H9 (cell line): ENCODE data around the gene MAPK12. TPM values are rescaled to one million over a fixed set of nuclear protein-coding genes. Genes with fewer than 3 reads are reported as not detected.

ENCODE experiments used
- DNase-seq: peaks from one replicate; pipeline ENCODE4 v3.0.0-alpha.2; 2017
- H2AFZ ChIP-seq: one replicate; pipeline ENCODE4 v1.6.1; 2013; ENCODE audit warnings: mild to moderate bottlenecking, low read length, control low read depth, moderate library complexity
- H2AK5ac ChIP-seq: 2 replicates; pipeline ENCODE4 v1.6.1; 2013; ENCODE audit warnings: low read length, control low read depth, mixed read lengths; ENCODE audit not compliant: insufficient read length
- H2BK120ac ChIP-seq: one replicate; pipeline ENCODE4 v1.6.1; 2013; ENCODE audit warnings: low read depth, mild to moderate bottlenecking, low read length, control low read depth, inconsistent platforms; ENCODE audit not compliant: poor library complexity, severe bottlenecking
- H2BK12ac ChIP-seq: 2 replicates; pipeline ENCODE4 v1.6.1; 2013; ENCODE audit warnings: low read length, control low read depth, mixed read lengths, low read depth; ENCODE audit not compliant: insufficient read length
- H2BK15ac ChIP-seq: 2 replicates; pipeline ENCODE4 v1.6.1; 2013; ENCODE audit warnings: low read depth, low read length, control low read depth
- H2BK20ac ChIP-seq: one replicate; pipeline ENCODE4 v1.6.1; 2013; ENCODE audit warnings: low read depth, mild to moderate bottlenecking, low read length, control low read depth, inconsistent platforms; ENCODE audit not compliant: poor library complexity, severe bottlenecking
- H2BK5ac ChIP-seq: 2 replicates; pipeline ENCODE4 v1.6.1; 2013; ENCODE audit warnings: low read length, control low read depth, mixed read lengths; ENCODE audit not compliant: insufficient read length
- H3K14ac ChIP-seq: 2 replicates; pipeline ENCODE4 v1.6.1; 2013; ENCODE audit warnings: low read length, control low read depth; ENCODE audit not compliant: insufficient read depth
- H3K18ac ChIP-seq: 2 replicates; pipeline ENCODE4 v1.6.1; 2013; ENCODE audit warnings: low read depth, mild to moderate bottlenecking, mixed read lengths, low read length, control low read depth; ENCODE audit not compliant: insufficient read length
- H3K23ac ChIP-seq: 2 replicates; pipeline ENCODE4 v1.6.1; 2013; ENCODE audit warnings: low read length, control low read depth, mixed read lengths, low read depth; ENCODE audit not compliant: insufficient read length
- H3K23me2 ChIP-seq: 2 replicates; pipeline ENCODE4 v1.6.1; 2013; ENCODE audit warnings: low read depth, mild to moderate bottlenecking, mixed read lengths, low read length, control low read depth; ENCODE audit not compliant: insufficient read length, poor library complexity, severe bottlenecking
- H3K27ac ChIP-seq: 2 replicates; pipeline ENCODE4 v1.5.1; 2013; ENCODE audit warnings: low read length, control low read depth, mixed read lengths, low read depth; ENCODE audit not compliant: insufficient read length
- H3K27me3 ChIP-seq: 2 replicates; pipeline ENCODE4 v1.6.1; 2013; ENCODE audit warnings: low read length, control low read depth, inconsistent platforms; ENCODE audit not compliant: insufficient read depth
- H3K4ac ChIP-seq: 2 replicates; pipeline ENCODE4 v1.6.1; 2013; ENCODE audit warnings: low read depth, mild to moderate bottlenecking, control low read depth, inconsistent platforms, low read length, moderate library complexity
- H3K4me1 ChIP-seq: 2 replicates; pipeline ENCODE4 v1.6.1; 2013; ENCODE audit warnings: low read length, control low read depth, inconsistent platforms; ENCODE audit not compliant: insufficient read depth
- H3K4me2 ChIP-seq: 2 replicates; pipeline ENCODE4 v1.6.1; 2013; ENCODE audit warnings: low read length, control low read depth, mixed read lengths; ENCODE audit not compliant: insufficient read length, insufficient read depth
- H3K56ac ChIP-seq: 2 replicates; pipeline ENCODE4 v1.6.1; 2013; ENCODE audit warnings: low read depth, mild to moderate bottlenecking, mixed read lengths, low read length, control low read depth; ENCODE audit not compliant: insufficient read length
- H3K79me1 ChIP-seq: 2 replicates; pipeline ENCODE4 v1.6.1; 2013; ENCODE audit warnings: low read depth, mild to moderate bottlenecking, moderate library complexity, low read length, control low read depth, inconsistent platforms; ENCODE audit not compliant: insufficient read depth, poor library complexity, severe bottlenecking
- H3K79me2 ChIP-seq: 2 replicates; pipeline ENCODE4 v1.6.1; 2013; ENCODE audit warnings: low read length, control low read depth, inconsistent platforms; ENCODE audit not compliant: insufficient read depth
- H3K9ac ChIP-seq: 2 replicates; pipeline ENCODE4 v1.6.1; 2013; ENCODE audit warnings: low read length, control low read depth, mixed read lengths; ENCODE audit not compliant: insufficient read length; ENCODE audit errors: extremely low read depth
- H3K9me3 ChIP-seq: one replicate; pipeline ENCODE4 v1.6.1; 2013; ENCODE audit warnings: low read depth, low read length, inconsistent platforms; ENCODE audit not compliant: control insufficient read depth
- H3T11ph ChIP-seq: one replicate; pipeline ENCODE4 v1.6.1; 2013; ENCODE audit warnings: mild to moderate bottlenecking, low read length, control low read depth, inconsistent platforms
- H4K20me1 ChIP-seq: one replicate; pipeline ENCODE4 v1.6.1; 2013; ENCODE audit not compliant: control insufficient read depth, insufficient read length, insufficient read depth
- H4K5ac ChIP-seq: 2 replicates; pipeline ENCODE4 v1.6.1; 2013; ENCODE audit warnings: low read depth, mild to moderate bottlenecking, mixed read lengths, low read length, control low read depth; ENCODE audit not compliant: insufficient read length
- H4K8ac ChIP-seq: replicated peaks from 2 replicates; pipeline ENCODE4 v1.6.1; 2013; ENCODE audit warnings: low read length, control low read depth, mixed read lengths, low read depth; ENCODE audit not compliant: insufficient read length
- H4K91ac ChIP-seq: 2 replicates; pipeline ENCODE4 v1.6.1; 2013; ENCODE audit warnings: low read depth, mild to moderate bottlenecking, moderate library complexity, mixed read lengths, low read length, control low read depth; ENCODE audit not compliant: insufficient read length
- H3K27ac Mint-ChIP-seq, 3 experiments: 2 replicates in 2 of 3; 3 replicates in 1 of 3; pipeline ENCODE4 v1.8.0; 2020 to 2021; ENCODE audit warnings: mixed read lengths in 3 of 3, mild to moderate bottlenecking in 1 of 3, moderate library complexity in 1 of 3
- H3K27me3 Mint-ChIP-seq: 2 replicates; pipeline ENCODE4 v1.8.0; 2021; ENCODE audit warnings: low read depth, mild to moderate bottlenecking, moderate library complexity, mixed read lengths
- H3K36me3 Mint-ChIP-seq, 3 experiments: 2 replicates in 2 of 3; 3 replicates in 1 of 3; pipeline ENCODE4 v1.8.0; 2020 to 2021; ENCODE audit warnings: low read depth in 3 of 3, mixed read lengths in 3 of 3; ENCODE audit not compliant: insufficient read depth in 1 of 3
- H3K4me1 Mint-ChIP-seq, 2 experiments: 2 replicates each; pipeline ENCODE4 v1.8.0; 2020; ENCODE audit warnings: mixed read lengths in 2 of 2
- H3K4me3 Mint-ChIP-seq, 2 experiments: 2 replicates in 1 of 2; 3 replicates in 1 of 2; pipeline ENCODE4 v1.8.0; 2020 to 2021; ENCODE audit warnings: mild to moderate bottlenecking in 2 of 2, mixed read lengths in 2 of 2, moderate library complexity in 1 of 2
- H3K9me3 Mint-ChIP-seq, 2 experiments: 2 replicates in 1 of 2; 3 replicates in 1 of 2; pipeline ENCODE4 v1.8.0; 2020; ENCODE audit warnings: mild to moderate bottlenecking in 2 of 2, mixed read lengths in 2 of 2, moderate library complexity in 1 of 2
- WGBS: extraction: QIAGEN DNeasy Blood & Tissue Kit; methylation state at CpG from one replicate; pipeline ENCODE4 v1.1.7; 2013; ENCODE audit warnings: missing lambda C conversion rate, low lambda C conversion rate, mixed read lengths; ENCODE audit not compliant: insufficient read length; ENCODE audit errors: extremely low coverage; 5-methylcytosine and 5-hydroxymethylcytosine counted together
- total RNA-seq: library from RNA; stranded (reverse); gene quantifications from 2 replicates; pipeline ENCODE4 v1.2.1, GENCODE V29; 2021
- TF ChIP-seq, protein P1 (sequence below): fragments of 200-600 bp; sonication (generic); conservative IDR thresholded peaks from 3 replicates; pipeline ENCODE4 v1.8.0; 2021; ENCODE audit warnings: antibody characterized with exemption, mild to moderate bottlenecking

Gene MAPK12
- total RNA-seq, 1 experiment from 2014 or later, result 31.3 TPM

DNA sequence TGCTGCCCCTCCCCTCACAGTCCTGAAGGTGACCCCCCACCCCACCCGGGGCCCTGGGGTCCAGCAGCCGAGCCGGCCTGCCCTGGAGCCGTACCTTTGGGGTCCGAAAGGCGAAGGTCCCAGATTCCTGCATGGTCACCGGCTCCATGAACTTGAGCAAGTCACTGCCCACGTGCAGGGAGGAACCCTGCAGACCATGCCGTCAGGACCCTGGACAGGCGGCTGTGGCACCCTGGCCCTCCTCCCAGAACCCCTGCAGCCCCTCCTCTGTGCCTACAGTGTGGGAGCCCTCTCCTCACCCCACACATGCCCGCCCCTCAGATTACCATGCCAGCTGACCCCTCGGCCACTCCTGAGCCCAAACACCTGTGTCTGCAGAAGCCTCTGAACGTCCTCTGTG is 23.0 kb upstream of the MAPK12 start:
- no peak overlapping the region for H3T11ph ChIP-seq
- no peaks in the 10 kb centered on the region for H3K4me1 Mint-ChIP-seq
- H3K56ac ChIP-seq, result no peak overlapping the region
- no peak overlapping the region for H2BK15ac ChIP-seq
- no peak for DNase-seq
- H2AK5ac ChIP-seq, result no peak overlapping the region
- no peaks in the 10 kb centered on the region for H4K20me1 ChIP-seq
- no peaks in the 10 kb centered on the region for H3K79me2 ChIP-seq
- H3K27me3 ChIP-seq, result no peaks in the 10 kb centered on the region
- no peak overlapping the region for H3K18ac ChIP-seq
- no peaks in the 10 kb centered on the region for H3K79me1 ChIP-seq
- no peak overlapping the region for H4K8ac ChIP-seq
- H3K27me3 Mint-ChIP-seq, result no peaks in the 10 kb centered on the region
- no CpG with 5 or more reads among the region's 13 CpGs for WGBS
- no peak overlapping the region for H3K23ac ChIP-seq
- TF ChIP-seq, protein P1, sequence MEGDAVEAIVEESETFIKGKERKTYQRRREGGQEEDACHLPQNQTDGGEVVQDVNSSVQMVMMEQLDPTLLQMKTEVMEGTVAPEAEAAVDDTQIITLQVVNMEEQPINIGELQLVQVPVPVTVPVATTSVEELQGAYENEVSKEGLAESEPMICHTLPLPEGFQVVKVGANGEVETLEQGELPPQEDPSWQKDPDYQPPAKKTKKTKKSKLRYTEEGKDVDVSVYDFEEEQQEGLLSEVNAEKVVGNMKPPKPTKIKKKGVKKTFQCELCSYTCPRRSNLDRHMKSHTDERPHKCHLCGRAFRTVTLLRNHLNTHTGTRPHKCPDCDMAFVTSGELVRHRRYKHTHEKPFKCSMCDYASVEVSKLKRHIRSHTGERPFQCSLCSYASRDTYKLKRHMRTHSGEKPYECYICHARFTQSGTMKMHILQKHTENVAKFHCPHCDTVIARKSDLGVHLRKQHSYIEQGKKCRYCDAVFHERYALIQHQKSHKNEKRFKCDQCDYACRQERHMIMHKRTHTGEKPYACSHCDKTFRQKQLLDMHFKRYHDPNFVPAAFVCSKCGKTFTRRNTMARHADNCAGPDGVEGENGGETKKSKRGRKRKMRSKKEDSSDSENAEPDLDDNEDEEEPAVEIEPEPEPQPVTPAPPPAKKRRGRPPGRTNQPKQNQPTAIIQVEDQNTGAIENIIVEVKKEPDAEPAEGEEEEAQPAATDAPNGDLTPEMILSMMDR, result no peak
- H3K14ac ChIP-seq, result no peak overlapping the region
- no peak overlapping the region for H3K27ac ChIP-seq
- no peaks in the 10 kb centered on the region; a peak in 1 of 5 replicates for H3K9me3 Mint-ChIP-seq
- no peak overlapping the region for H3K27ac Mint-ChIP-seq
- H3K9ac ChIP-seq, result no peak overlapping the region
- no peak overlapping the region for H3K4ac ChIP-seq
- no peak overlapping the region for H3K4me3 Mint-ChIP-seq
- no peak overlapping the region for H4K91ac ChIP-seq
- peaks cover 3% of the 10 kb centered on the region for H3K23me2 ChIP-seq
- peaks cover 15 to 47% (median 45%) of the 10 kb centered on the region in 3 experiments for H3K36me3 Mint-ChIP-seq
- no peak overlapping the region for H2BK120ac ChIP-seq
- H2BK20ac ChIP-seq, result no peak overlapping the region
- no peak overlapping the region for H3K4me2 ChIP-seq
- H2BK12ac ChIP-seq, result no peak overlapping the region
- H4K5ac ChIP-seq, result no peak overlapping the region
- H3K9me3 ChIP-seq, result no peaks in the 10 kb centered on the region
- no peaks in the 10 kb centered on the region for H3K4me1 ChIP-seq
- no peak overlapping the region for H2AFZ ChIP-seq
- H2BK5ac ChIP-seq, result no peak overlapping the region
